Upper lobe of right lung (tissue), 1 donor: ENCODE data around the gene CCDC159. TPM values are rescaled to one million over a fixed set of nuclear protein-coding genes. Genes with fewer than 3 reads are reported as not detected.

ENCODE experiments used
- ATAC-seq: fragments of 200-7000 bp; cut with Tn5 transposase; one replicate; pipeline ENCODE4 v1.9.1; 2020; ENCODE audit warnings: mild to moderate bottlenecking, moderate library complexity
- DNase-seq: peaks from one replicate; pipeline ENCODE4 v3.0.0-alpha.2; 2020
- H3K27ac ChIP-seq: fragments of 200-600 bp; one replicate; pipeline ENCODE4 v1.8.0; 2022
- H3K27me3 ChIP-seq: fragments of 200-600 bp; one replicate; pipeline ENCODE4 v1.8.0; 2022; ENCODE audit warnings: mild to moderate bottlenecking
- H3K36me3 ChIP-seq: fragments of 200-600 bp; one replicate; pipeline ENCODE4 v1.8.0; 2022
- H3K4me1 ChIP-seq: fragments of 200-600 bp; one replicate; pipeline ENCODE4 v1.8.0; 2022
- H3K4me3 ChIP-seq: fragments of 200-600 bp; one replicate; pipeline ENCODE4 v1.8.0; 2022; ENCODE audit warnings: mild to moderate bottlenecking
- H3K9me3 ChIP-seq: fragments of 200-600 bp; one replicate; pipeline ENCODE4 v1.8.0; 2022
- CTCF ChIP-seq: fragments of 200-600 bp; IDR thresholded peaks from one replicate; pipeline ENCODE4 v1.8.0; 2022; ENCODE audit warnings: antibody characterized with exemption
- intact Hi-C: fragments of 100-400 bp; cut with DNase I; formaldehyde crosslinking; loops from one replicate; pipeline ENCODE4 v1.11.0; 2022
- total RNA-seq: library from RNA; stranded (reverse); fragmentation: NEBNext Ultra II Directional; extraction: Animal tissue kit (Norgen Biotek cat#: 25700); gene quantifications from one replicate; pipeline ENCODE4 v1.2.1, GENCODE V29; 2021
- donor health status: DM: no; HTN: yes; CAD: no; lungs with severe emphysema.

Gene CCDC159
- total RNA-seq, 1 donor from 2014 or later, result 39.4 TPM

GRCh38 chr19:11382898-11383705 lies 36.8 kb downstream of the CCDC159 start:
- DNase-seq, result peak; percentile 85
- intact Hi-C loops, result no loop called here
- TF ChIP-seq CTCF, result peak; percentile 70
- H3K36me3 ChIP-seq, result no peaks in the 10 kb centered on the region
- H3K27ac ChIP-seq, result no peak overlapping the region
- H3K4me3 ChIP-seq, result peak overlapping the region; percentile 57
- peak; percentile 47 for ATAC-seq
- no peaks in the 10 kb centered on the region for H3K9me3 ChIP-seq
- peaks cover 39% of the 10 kb centered on the region for H3K4me1 ChIP-seq
- H3K27me3 ChIP-seq, result no peaks in the 10 kb centered on the region

- H3K36me3 ChIP-seq, result no peaks in the 10 kb centered on the region
- no peaks in the 10 kb centered on the region for H3K9me3 ChIP-seq
- ATAC-seq (no peak), DNase-seq (no peak)
- intact Hi-C loops, result no loop called here
- H3K4me3 ChIP-seq, result peak overlapping the region; percentile 57
- no peaks in the 10 kb centered on the region for H3K27me3 ChIP-seq
- TF ChIP-seq CTCF, result no peak
- H3K4me1 ChIP-seq, result peaks cover 39% of the 10 kb centered on the region
- peak overlapping the region; percentile 59 for H3K27ac ChIP-seq
Measured at GRCh38 chr19:11383706-11384048, 37.4 kb downstream of the CCDC159 start.

- H3K4me1 ChIP-seq, result peaks cover 39% of the 10 kb centered on the region
- no peaks in the 10 kb centered on the region for H3K36me3 ChIP-seq
- intact Hi-C loops, result no loop called here
- H3K9me3 ChIP-seq, result no peaks in the 10 kb centered on the region
- H3K27ac ChIP-seq, result no peak overlapping the region
- ATAC-seq, result no peak
- no peak for TF ChIP-seq CTCF
- no peak overlapping the region for H3K4me3 ChIP-seq
- no peaks in the 10 kb centered on the region for H3K27me3 ChIP-seq
- DNase-seq, result no peak
Measured at GRCh38 chr19:11384778-11385129, 38.4 kb downstream of the CCDC159 start.

- Histone ChIP-seq H3K4me1 (peaks cover 28% of the 10 kb centered on the region), H3K27ac (peak overlapping the region; percentile 19), H3K4me3 (no peak overlapping the region), H3K27me3 (no peaks in the 10 kb centered on the region), H3K9me3 (no peaks in the 10 kb centered on the region), H3K36me3 (no peaks in the 10 kb centered on the region)
- no peak for TF ChIP-seq CTCF
- intact Hi-C loops, result no loop called here
- peak; percentile 22 for ATAC-seq
- DNase-seq, result no peak
Measured at GRCh38 chr19:11387162-11388034, 41.1 kb downstream of the CCDC159 start.

GRCh38 chr19:11390359-11390758 lies 44.0 kb downstream of the CCDC159 start:
- Histone ChIP-seq H3K9me3 (no peaks in the 10 kb centered on the region), H3K36me3 (no peaks in the 10 kb centered on the region), H3K27ac (no peak overlapping the region), H3K4me3 (no peak overlapping the region), H3K27me3 (no peaks in the 10 kb centered on the region), H3K4me1 (peaks cover 8% of the 10 kb centered on the region)
- intact Hi-C loops, result no loop called here
- DNase-seq (no peak), ATAC-seq (no peak)
- TF ChIP-seq CTCF, result no peak
